Hepatocyte (in vitro differentiated cells): ENCODE data around the gene EHD2. TPM values are rescaled to one million over a fixed set of nuclear protein-coding genes. Genes with fewer than 3 reads are reported as not detected.

Source experiments
- DNase-seq: peaks from one replicate; pipeline ENCODE4 v3.0.0-alpha.2; 2016; ENCODE audit warnings: low spot score
- H2AFZ ChIP-seq: fragments of 200-600 bp; sonication (generic); 2 replicates; pipeline ENCODE4 v1.6.0; 2016; ENCODE audit warnings: antibody characterized with exemption, mild to moderate bottlenecking
- H3K27ac ChIP-seq: fragments of 200-600 bp; sonication (generic); 2 replicates; pipeline ENCODE4 v1.5.1; 2016; ENCODE audit warnings: mild to moderate bottlenecking
- H3K27me3 ChIP-seq: fragments of 200-600 bp; sonication (generic); 2 replicates; pipeline ENCODE4 v1.6.1; 2016
- H3K36me3 ChIP-seq: fragments of 200-600 bp; sonication (generic); replicated peaks from 2 replicates; pipeline ENCODE4 v1.5.1; 2016; ENCODE audit warnings: low read depth; ENCODE audit not compliant: insufficient read depth
- H3K4me1 ChIP-seq: fragments of 200-600 bp; sonication (generic); 2 replicates; pipeline ENCODE4 v1.5.1; 2016; ENCODE audit warnings: mild to moderate bottlenecking, moderate library complexity; ENCODE audit not compliant: insufficient read depth
- H3K4me2 ChIP-seq: fragments of 200-600 bp; sonication (generic); 2 replicates; pipeline ENCODE4 v1.6.0; 2016
- H3K4me3 ChIP-seq: fragments of 200-600 bp; sonication (generic); 2 replicates; pipeline ENCODE4 v1.5.1; 2016; ENCODE audit warnings: mild to moderate bottlenecking
- H3K79me2 ChIP-seq: fragments of 200-600 bp; sonication (generic); 2 replicates; pipeline ENCODE4 v1.6.0; 2017; ENCODE audit warnings: mild to moderate bottlenecking
- H3K9me2 ChIP-seq: fragments of 200-600 bp; sonication (generic); replicated peaks from 2 replicates; pipeline ENCODE4 v1.6.0; 2017; ENCODE audit warnings: mild to moderate bottlenecking; ENCODE audit not compliant: insufficient read depth
- H3K9me3 ChIP-seq: fragments of 200-600 bp; sonication (generic); 2 replicates; pipeline ENCODE4 v1.5.1; 2016; ENCODE audit warnings: low read depth, mild to moderate bottlenecking
- H4K20me1 ChIP-seq: fragments of 200-600 bp; sonication (generic); 2 replicates; pipeline ENCODE4 v1.6.0; 2016; ENCODE audit warnings: mild to moderate bottlenecking; ENCODE audit not compliant: insufficient read depth, poor library complexity, severe bottlenecking
- CTCF ChIP-seq: fragments of 200-600 bp; sonication (generic); IDR thresholded peaks from 2 replicates; pipeline ENCODE4 v1.5.1; 2016; ENCODE audit warnings: antibody characterized with exemption, mild to moderate bottlenecking; ENCODE audit not compliant: poor library complexity
- EZH2 ChIP-seq: fragments of 200-600 bp; sonication (generic); IDR thresholded peaks from 2 replicates; pipeline ENCODE4 v1.6.1; 2016; ENCODE audit warnings: antibody characterized with exemption, mild to moderate bottlenecking, borderline replicate concordance
- EZH2phosphoT487 ChIP-seq: fragments of 200-600 bp; sonication (generic); IDR thresholded peaks from one replicate; pipeline ENCODE4 v1.6.1; 2018; ENCODE audit warnings: antibody characterized with exemption, mild to moderate bottlenecking, low read depth, moderate library complexity; ENCODE audit not compliant: unreplicated experiment, severe bottlenecking
- WGBS: methylation state at CpG from one replicate; pipeline ENCODE4 v1.1.6; 2016; ENCODE audit warnings: low lambda C conversion rate; ENCODE audit errors: missing lambda C conversion rate; 5-methylcytosine and 5-hydroxymethylcytosine counted together
- polyA plus RNA-seq: library from polyadenylated mRNA; unstranded; fragments of >200 nt; fragmentation: Nextera tagmentation; extraction: Ambion mirVana; gene quantifications from 2 replicates; pipeline ENCODE4 v1.2.1, GENCODE V29; 2016
- total RNA-seq: library from RNA; depleted of rRNA; stranded (reverse); fragments of >200 nt; gene quantifications from 2 replicates; pipeline ENCODE4 v1.2.3, GENCODE V29; 2014

EHD2 gene
- total and polyA plus RNA-seq, 2 experiments from 2014 or later = 20.8 to 120 TPM

- Histone ChIP-seq H3K4me2 (no peak overlapping the region), H3K4me3 (no peak overlapping the region), H3K36me3 (no peaks in the 10 kb centered on the region), H3K27me3 (no peaks in the 10 kb centered on the region), H3K27ac (no peak overlapping the region), H3K4me1 (no peaks in the 10 kb centered on the region), H4K20me1 (no peaks in the 10 kb centered on the region), H2AFZ (no peak overlapping the region), H3K9me2 (no peaks in the 10 kb centered on the region), H3K79me2 (peaks cover 2% of the 10 kb centered on the region), H3K9me3 (no peaks in the 10 kb centered on the region)
- WGBS = 94% methylated on average over 7 of the region's 23 CpGs
- no peak for DNase-seq
- no peak for TF ChIP-seq EZH2
- no peak for TF ChIP-seq CTCF
- TF ChIP-seq EZH2phosphoT487 = no peak
Observed at GRCh38 chr19:47681936-47682335, 31.3 kb upstream of the EHD2 start.

GRCh38 chr19:47682939-47683338 is 30.3 kb upstream of the EHD2 start:
- no peaks in the 10 kb centered on the region for H3K36me3 ChIP-seq
- H3K4me1 ChIP-seq = no peaks in the 10 kb centered on the region
- 91% methylated on average over 6 of the region's 6 CpGs for WGBS
- H3K4me2 ChIP-seq = no peak overlapping the region
- no peak overlapping the region for H3K4me3 ChIP-seq
- DNase-seq = no peak
- peaks cover 2% of the 10 kb centered on the region for H3K79me2 ChIP-seq
- no peaks in the 10 kb centered on the region for H3K9me2 ChIP-seq
- no peaks in the 10 kb centered on the region for H4K20me1 ChIP-seq
- no peaks in the 10 kb centered on the region for H3K27me3 ChIP-seq
- H3K27ac ChIP-seq = no peak overlapping the region
- no peak overlapping the region for H2AFZ ChIP-seq
- no peak for TF ChIP-seq EZH2phosphoT487
- TF ChIP-seq CTCF = no peak
- TF ChIP-seq EZH2 = no peak
- no peaks in the 10 kb centered on the region for H3K9me3 ChIP-seq

- no peak for DNase-seq
- no peak overlapping the region for H3K27ac ChIP-seq
- WGBS = 89% methylated on average over 7 of the region's 7 CpGs
- no peaks in the 10 kb centered on the region for H3K36me3 ChIP-seq
- no peaks in the 10 kb centered on the region for H3K27me3 ChIP-seq
- H3K4me1 ChIP-seq = no peaks in the 10 kb centered on the region
- H3K79me2 ChIP-seq = peaks cover 2% of the 10 kb centered on the region
- no peak overlapping the region for H3K4me3 ChIP-seq
- peaks cover 3% of the 10 kb centered on the region for H4K20me1 ChIP-seq
- TF ChIP-seq CTCF = no peak
- no peak for TF ChIP-seq EZH2phosphoT487
- TF ChIP-seq EZH2 = no peak
- H2AFZ ChIP-seq = no peak overlapping the region
- no peak overlapping the region for H3K4me2 ChIP-seq
- H3K9me2 ChIP-seq = no peaks in the 10 kb centered on the region
- H3K9me3 ChIP-seq = no peaks in the 10 kb centered on the region
Observed at GRCh38 chr19:47686679-47687450, 26.4 kb upstream of the EHD2 start.
